Measurements from ENCODE around the gene ARHGAP25.
A peak's percentile ranks its signal among the peaks of the same experiment; 100 is the strongest.

The ARHGAP25 gene

DNA sequence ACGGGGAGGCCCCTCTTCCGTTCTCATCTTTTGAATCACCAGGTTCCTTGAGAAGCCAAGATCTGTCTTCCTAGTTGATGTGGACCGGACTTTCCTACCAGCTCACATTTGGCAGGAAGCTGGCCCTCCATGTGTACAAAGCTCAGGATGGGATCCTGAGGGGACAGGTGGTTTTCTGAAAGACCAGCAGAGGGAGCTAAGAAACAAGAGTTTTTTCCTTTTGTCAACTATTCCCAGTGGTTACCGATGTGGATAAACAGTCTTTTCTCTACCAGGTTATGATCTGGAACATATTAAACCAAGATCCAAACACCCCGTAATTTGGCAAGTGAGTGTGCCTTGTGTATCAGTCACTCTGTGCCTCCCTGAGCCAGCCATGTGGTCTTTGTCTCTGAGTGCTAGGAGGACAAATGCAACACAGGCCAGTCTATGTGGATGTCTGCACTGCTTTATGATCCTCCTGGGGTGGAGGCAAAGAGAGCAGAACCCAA, 25.1 kb upstream of the ARHGAP25 start:
- TF ChIP-seq, protein P1, sequence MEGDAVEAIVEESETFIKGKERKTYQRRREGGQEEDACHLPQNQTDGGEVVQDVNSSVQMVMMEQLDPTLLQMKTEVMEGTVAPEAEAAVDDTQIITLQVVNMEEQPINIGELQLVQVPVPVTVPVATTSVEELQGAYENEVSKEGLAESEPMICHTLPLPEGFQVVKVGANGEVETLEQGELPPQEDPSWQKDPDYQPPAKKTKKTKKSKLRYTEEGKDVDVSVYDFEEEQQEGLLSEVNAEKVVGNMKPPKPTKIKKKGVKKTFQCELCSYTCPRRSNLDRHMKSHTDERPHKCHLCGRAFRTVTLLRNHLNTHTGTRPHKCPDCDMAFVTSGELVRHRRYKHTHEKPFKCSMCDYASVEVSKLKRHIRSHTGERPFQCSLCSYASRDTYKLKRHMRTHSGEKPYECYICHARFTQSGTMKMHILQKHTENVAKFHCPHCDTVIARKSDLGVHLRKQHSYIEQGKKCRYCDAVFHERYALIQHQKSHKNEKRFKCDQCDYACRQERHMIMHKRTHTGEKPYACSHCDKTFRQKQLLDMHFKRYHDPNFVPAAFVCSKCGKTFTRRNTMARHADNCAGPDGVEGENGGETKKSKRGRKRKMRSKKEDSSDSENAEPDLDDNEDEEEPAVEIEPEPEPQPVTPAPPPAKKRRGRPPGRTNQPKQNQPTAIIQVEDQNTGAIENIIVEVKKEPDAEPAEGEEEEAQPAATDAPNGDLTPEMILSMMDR (IDR thresholded peaks at IDR 0.05; ENCODE audit: low read depth, low read length), result peak; percentile 59
- no peak overlapping the region for H3K4me3 ChIP-seq (ENCODE audit: low read depth, low read length)

DNA sequence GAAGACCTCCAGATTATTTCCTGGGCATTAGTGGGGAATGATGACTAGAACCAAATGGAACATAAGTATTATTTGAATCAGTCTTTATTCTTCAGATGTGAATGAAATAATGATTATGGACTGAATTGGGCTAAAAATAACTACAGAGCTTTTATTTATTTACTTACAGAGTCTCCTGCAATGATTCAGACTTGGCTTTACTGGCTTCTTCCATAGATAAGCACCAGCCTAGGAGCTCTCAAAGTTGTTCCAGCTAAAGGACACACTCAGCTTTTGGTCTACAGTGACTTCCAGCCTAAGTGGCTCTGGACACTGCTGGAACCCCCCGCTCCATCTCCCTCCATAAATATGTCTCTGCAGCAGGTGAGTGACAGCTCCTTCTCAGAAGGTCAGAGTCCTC, 24.3 kb upstream of the ARHGAP25 start:
- H3K4me3 ChIP-seq (ENCODE audit: low read depth, low read length), result no peak overlapping the region
- TF ChIP-seq, protein P1 (IDR thresholded peaks at IDR 0.05; ENCODE audit: low read depth, low read length), result no peak

DNA sequence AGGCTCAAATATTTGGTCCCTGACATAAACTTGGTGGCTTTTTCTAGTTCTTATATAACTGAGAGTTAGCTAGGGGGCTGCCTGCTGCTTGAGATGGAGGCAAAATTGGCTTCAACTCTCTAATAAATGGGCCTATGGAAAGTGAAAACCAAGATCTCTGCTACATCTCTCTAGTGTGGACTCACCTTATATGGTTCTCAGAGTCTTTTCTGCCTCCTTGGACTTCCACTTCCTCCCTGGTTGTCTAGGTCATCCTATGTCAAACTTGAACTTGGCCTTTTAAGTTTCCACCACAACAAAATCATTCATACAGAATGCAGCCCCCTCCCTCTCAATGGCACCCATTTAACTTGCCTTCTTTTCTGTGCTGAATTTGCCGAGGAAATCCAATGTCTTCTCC, 23.9 kb upstream of the ARHGAP25 start:
- H3K4me3 ChIP-seq (ENCODE audit: low read depth, low read length), result no peak overlapping the region
- TF ChIP-seq, protein P1 (IDR thresholded peaks at IDR 0.05; ENCODE audit: low read depth, low read length), result no peak

DNA sequence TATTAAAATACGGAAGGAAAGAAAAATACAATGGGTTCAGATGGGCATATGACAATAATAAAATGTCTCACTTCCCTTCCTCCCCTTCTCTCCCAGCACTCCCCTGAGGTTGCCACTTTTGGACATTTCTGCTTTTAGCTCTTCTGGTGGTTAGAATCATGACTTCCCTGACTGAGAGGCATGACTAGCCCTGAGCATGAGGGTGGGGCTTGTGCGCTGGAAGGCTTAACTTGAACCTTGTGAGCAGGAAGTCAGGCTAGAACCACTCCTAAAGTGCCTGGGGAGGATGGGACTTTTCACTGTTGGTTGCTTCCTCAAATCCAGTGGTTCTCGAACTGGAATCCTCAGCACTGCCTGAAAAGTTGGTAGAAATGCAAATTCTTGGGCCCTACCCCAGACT, 19.7 kb upstream of the ARHGAP25 start:
- H3K4me3 ChIP-seq (ENCODE audit: low read depth, low read length), result no peak overlapping the region
- TF ChIP-seq, protein P1 (IDR thresholded peaks at IDR 0.05; ENCODE audit: low read depth, low read length), result no peak

DNA sequence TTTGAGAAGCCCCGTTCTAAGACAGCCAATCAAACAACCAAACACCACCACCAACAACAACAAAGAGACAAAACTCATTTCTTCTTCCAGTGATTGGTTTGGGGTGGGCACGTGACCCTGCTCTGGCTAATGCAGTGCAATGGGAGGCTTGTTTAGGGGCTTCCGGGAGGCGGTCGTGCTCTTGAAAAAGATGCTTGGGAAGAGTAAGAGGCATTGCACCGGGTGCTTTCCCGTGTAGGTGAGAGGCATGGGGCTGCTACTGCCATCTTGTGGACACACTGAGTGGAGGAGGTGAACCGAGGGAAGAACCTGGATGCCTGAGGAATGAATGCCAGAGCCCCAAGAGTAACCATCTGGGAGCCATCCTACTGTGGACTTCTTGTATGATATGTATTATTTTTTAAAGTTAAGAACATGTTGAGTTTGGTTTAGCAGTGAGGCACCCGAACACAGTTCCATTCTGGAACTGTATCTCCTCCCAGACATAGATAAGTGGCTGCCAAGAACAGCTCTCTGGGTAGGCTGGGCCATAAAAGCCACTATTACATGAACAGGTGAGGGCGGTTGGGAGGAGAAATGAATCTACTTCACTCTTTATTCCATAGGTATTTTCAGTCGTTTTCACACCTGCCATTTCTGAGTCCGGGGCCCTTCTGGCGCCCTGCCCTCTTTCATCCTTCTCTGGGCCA, 19.1 kb upstream of the ARHGAP25 start:
- H3K4me3 ChIP-seq (ENCODE audit: low read depth, low read length), result no peak overlapping the region
- TF ChIP-seq, protein P1 (IDR thresholded peaks at IDR 0.05; ENCODE audit: low read depth, low read length), result no peak; the same call in 1 of the 2 replicates

DNA sequence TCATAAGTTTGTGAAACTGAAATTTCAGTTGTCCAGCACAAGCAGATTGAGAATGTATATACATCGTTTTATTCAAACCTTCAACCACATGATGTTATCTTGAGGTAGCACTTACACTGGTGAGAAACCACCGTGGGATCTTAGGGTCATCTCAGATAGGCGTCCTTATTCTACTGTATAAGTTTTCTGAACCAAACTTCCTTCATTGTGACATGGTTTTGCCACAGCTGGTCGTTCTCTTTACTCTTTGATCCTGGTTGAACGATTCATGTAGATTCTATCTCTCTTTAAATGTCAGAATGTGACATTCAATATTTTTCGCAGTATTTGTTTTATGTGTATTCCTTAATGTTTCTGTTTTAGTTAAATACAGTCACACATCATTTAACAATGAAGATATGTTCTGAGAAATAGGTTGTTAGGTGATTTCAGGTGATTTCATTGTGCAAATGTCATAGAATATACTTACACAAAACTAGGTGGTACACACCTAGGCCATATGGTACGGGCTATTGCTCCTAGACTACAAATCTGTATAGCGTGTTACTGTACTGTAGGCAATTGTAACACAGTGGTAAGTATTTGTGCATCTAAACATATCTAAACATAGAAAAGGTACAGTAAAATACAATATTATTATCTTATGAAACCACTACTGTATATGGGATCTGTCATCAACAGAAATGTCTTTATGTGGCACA, 17.9 kb upstream of the ARHGAP25 start:
- TF ChIP-seq, protein P1 (IDR thresholded peaks at IDR 0.05; ENCODE audit: low read depth, low read length), result no peak
- no peak overlapping the region for H3K4me3 ChIP-seq (ENCODE audit: low read depth, low read length)

DNA sequence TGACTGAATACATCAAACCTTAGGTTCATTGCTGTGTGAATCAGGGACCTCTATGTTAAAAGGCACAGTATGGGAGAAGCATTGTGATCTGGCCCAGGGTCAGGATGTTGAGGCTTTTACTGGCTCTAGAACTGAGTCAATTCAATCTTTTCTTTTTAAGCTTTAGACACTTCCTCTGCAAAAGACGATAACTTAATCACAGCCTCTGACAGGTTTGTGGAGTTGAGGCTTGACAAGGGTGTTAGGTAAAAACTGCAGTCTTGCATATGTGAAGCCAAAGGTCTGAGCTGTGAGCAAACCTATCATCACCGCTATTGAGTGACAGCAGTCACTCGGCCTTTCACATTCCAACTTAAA, 17.3 kb upstream of the ARHGAP25 start:
- TF ChIP-seq, protein P1 (IDR thresholded peaks at IDR 0.05; ENCODE audit: low read depth, low read length), result no peak
- no peak overlapping the region for H3K4me3 ChIP-seq (ENCODE audit: low read depth, low read length)
